GM20000 (cell line): ENCODE measurements around the gene EXOC6B.
"Not testable (repeated sequence)": the region's sequence is repeated elsewhere in the genome, so short reads cannot be mapped to it uniquely, and the experiment has no call there.

ENCODE experiments used
- DNase-seq: peaks from one replicate; pipeline ENCODE4 v3.0.0; 2012; ENCODE audit warnings: low spot score
- CTCF ChIP-seq: IDR thresholded peaks from 2 replicates; pipeline ENCODE4 v1.5.1; 2012; ENCODE audit warnings: mild to moderate bottlenecking, control low read depth; ENCODE audit errors: extremely low read depth, missing control alignments

Gene EXOC6B

GRCh38 chr2:72545790-72546189 lies 280.0 kb downstream of the EXOC6B start:
- DNase-seq, result no peak
- no peak for TF ChIP-seq CTCF

- no peak for DNase-seq
- TF ChIP-seq CTCF, result no peak
These were observed 281.3 kb downstream of the EXOC6B start for GRCh38 chr2:72544554-72544953.

- no peak for TF ChIP-seq CTCF
- DNase-seq, result no peak
These were observed 282.2 kb downstream of the EXOC6B start for GRCh38 chr2:72543497-72544216.

GRCh38 chr2:72539071-72539552 lies 286.7 kb downstream of the EXOC6B start:
- no peak for TF ChIP-seq CTCF
- no peak for DNase-seq

GRCh38 chr2:72538486-72538885 lies 287.3 kb downstream of the EXOC6B start:
- DNase-seq, result no peak
- TF ChIP-seq CTCF, result no peak

GRCh38 chr2:72535586-72535985 lies 290.2 kb downstream of the EXOC6B start:
- not testable (repeated sequence) for DNase-seq

GRCh38 chr2:72533765-72534164 lies 292.1 kb downstream of the EXOC6B start:
- DNase-seq, result no peak
- no peak for TF ChIP-seq CTCF

- no peak for DNase-seq
- TF ChIP-seq CTCF, result no peak
These were observed 298.4 kb downstream of the EXOC6B start for GRCh38 chr2:72527424-72527823.
